HepG2 (cell line): ENCODE results near the gene OXLD1. TPM values are rescaled to one million over a fixed set of nuclear protein-coding genes. Genes with fewer than 3 reads are reported as not detected.

ENCODE experiments used
- CAMTA2 ChIP-seq: sonication (generic); formaldehyde crosslinking; IDR thresholded peaks from 2 replicates; pipeline ENCODE4 v1.4.0; 2020; ENCODE audit warnings: mild to moderate bottlenecking, missing genetic modification reagents, borderline replicate concordance
- DRAP1 ChIP-seq: IDR thresholded peaks from 2 replicates; pipeline ENCODE4 v1.6.1; 2016; ENCODE audit warnings: missing genetic modification reagents, missing compliant biosample characterization
- GMEB1 ChIP-seq: sonication (generic); formaldehyde crosslinking; IDR thresholded peaks from 2 replicates; pipeline ENCODE4 v1.5.1; 2020; ENCODE audit warnings: missing genetic modification reagents, mild to moderate bottlenecking, borderline replicate concordance
- NFYC ChIP-seq: IDR thresholded peaks from 2 replicates; pipeline ENCODE4 v1.6.1; 2016; ENCODE audit warnings: missing genetic modification reagents, missing compliant biosample characterization
- SPEN ChIP-seq: sonication (generic); formaldehyde crosslinking; IDR thresholded peaks from 2 replicates; pipeline ENCODE4 v1.5.1; 2020; ENCODE audit warnings: low read depth, mild to moderate bottlenecking, missing genetic modification reagents
- TEAD3 ChIP-seq: optimal IDR thresholded peaks from 2 replicates; pipeline ENCODE3; 2016; ENCODE audit warnings: borderline replicate concordance
- U2AF1 ChIP-seq: fragments of 200-400 bp; formaldehyde crosslinking; optimal IDR thresholded peaks from 2 replicates; pipeline ENCODE3; 2017; ENCODE audit warnings: mild to moderate bottlenecking, low read depth, low read length
- ZFP82 ChIP-seq: sonication (generic); formaldehyde crosslinking; IDR thresholded peaks from 2 replicates; pipeline ENCODE4 v1.5.1; 2020; ENCODE audit warnings: mild to moderate bottlenecking, missing genetic modification reagents, borderline replicate concordance
- ZNF570 ChIP-seq: sonication (generic); formaldehyde crosslinking; IDR thresholded peaks from 2 replicates; pipeline ENCODE4 v1.4.0; 2020; ENCODE audit warnings: mild to moderate bottlenecking, missing genetic modification reagents, borderline replicate concordance
- ZNF597 ChIP-seq: sonication (generic); formaldehyde crosslinking; IDR thresholded peaks from 2 replicates; pipeline ENCODE4 v1.5.0; 2020; ENCODE audit warnings: missing genetic modification reagents
- ZXDC ChIP-seq: sonication (generic); formaldehyde crosslinking; IDR thresholded peaks from 2 replicates; pipeline ENCODE4 v1.5.0; 2020; ENCODE audit warnings: mild to moderate bottlenecking, missing genetic modification reagents
- polyA plus RNA-seq, 8 experiments: library from polyadenylated mRNA; depleted of rRNA in 3 of 8; stranded (reverse) in 7 of 8; unstranded in 1 of 8; fragments of >200 nt; fragmentation: Illumina TruSeq in 4 of 8; extraction: Trizol in 4 of 8; gene quantifications; 2 replicates each; pipeline versions ENCODE4 v1.2.1 to v1.2.3, GENCODE V29; 2011 to 2016; ENCODE audit warnings: low read depth in 4 of 8, missing spikeins in 1 of 8, mixed read lengths in 1 of 8; ENCODE audit not compliant: insufficient read depth in 1 of 8
- total RNA-seq, 5 experiments: library from RNA; depleted of rRNA; stranded (reverse); fragments of >200 nt; fragmentation: Illumina TruSeq; extraction: Trizol; gene quantifications; 2 replicates each; pipeline ENCODE4 v1.2.3, GENCODE V29; 2016; ENCODE audit warnings: low read depth in 1 of 5
- TF ChIP-seq, protein P1 (sequence below): sonication (generic); formaldehyde crosslinking; IDR thresholded peaks from 2 replicates; pipeline ENCODE4 v1.4.0; 2020; ENCODE audit warnings: missing genetic modification reagents, borderline replicate concordance
- TF ChIP-seq, protein P2 (sequence below), 2 experiments: fragments of 450-650 bp in 1 of 2; sonication (generic) in 1 of 2; formaldehyde crosslinking; IDR thresholded peaks; 2 replicates each; pipeline versions ENCODE4 v1.5.0 to v1.8.0; 2020 to 2022; ENCODE audit warnings: mild to moderate bottlenecking in 1 of 2, missing genetic modification reagents in 1 of 2
- TF ChIP-seq, protein P3 (sequence below): sonication (generic); formaldehyde crosslinking; IDR thresholded peaks from 2 replicates; pipeline ENCODE4 v1.8.0; 2022; ENCODE audit warnings: mild to moderate bottlenecking, missing genetic modification reagents; ENCODE audit not compliant: insufficient replicate concordance

The OXLD1 gene
- total and polyA plus RNA-seq, 2 of the 13 experiments (the other 11 are each of a cell fraction or from before 2014, with no cell fraction given) = 27.1 to 37.5 TPM

- 0 out of 2 replicates have a peak, but pooled peaks have one; percentile 2 for TF ChIP-seq ZXDC (CRISPR knock-in tag)
- no peak for TF ChIP-seq ZNF570
- TF ChIP-seq U2AF1 = no peak
- TF ChIP-seq NFYC (CRISPR knock-in tag) = no peak; the same call in 1 of the 2 replicates
- TF ChIP-seq ZFP82 (CRISPR knock-in tag) = no peak; the same call in 1 of the 2 replicates
- no peak for TF ChIP-seq ZNF597 (CRISPR knock-in tag)
- TF ChIP-seq DRAP1 (CRISPR knock-in tag) = peak; percentile 66; the same call in 1 of the 2 replicates
- TF ChIP-seq, protein P1, sequence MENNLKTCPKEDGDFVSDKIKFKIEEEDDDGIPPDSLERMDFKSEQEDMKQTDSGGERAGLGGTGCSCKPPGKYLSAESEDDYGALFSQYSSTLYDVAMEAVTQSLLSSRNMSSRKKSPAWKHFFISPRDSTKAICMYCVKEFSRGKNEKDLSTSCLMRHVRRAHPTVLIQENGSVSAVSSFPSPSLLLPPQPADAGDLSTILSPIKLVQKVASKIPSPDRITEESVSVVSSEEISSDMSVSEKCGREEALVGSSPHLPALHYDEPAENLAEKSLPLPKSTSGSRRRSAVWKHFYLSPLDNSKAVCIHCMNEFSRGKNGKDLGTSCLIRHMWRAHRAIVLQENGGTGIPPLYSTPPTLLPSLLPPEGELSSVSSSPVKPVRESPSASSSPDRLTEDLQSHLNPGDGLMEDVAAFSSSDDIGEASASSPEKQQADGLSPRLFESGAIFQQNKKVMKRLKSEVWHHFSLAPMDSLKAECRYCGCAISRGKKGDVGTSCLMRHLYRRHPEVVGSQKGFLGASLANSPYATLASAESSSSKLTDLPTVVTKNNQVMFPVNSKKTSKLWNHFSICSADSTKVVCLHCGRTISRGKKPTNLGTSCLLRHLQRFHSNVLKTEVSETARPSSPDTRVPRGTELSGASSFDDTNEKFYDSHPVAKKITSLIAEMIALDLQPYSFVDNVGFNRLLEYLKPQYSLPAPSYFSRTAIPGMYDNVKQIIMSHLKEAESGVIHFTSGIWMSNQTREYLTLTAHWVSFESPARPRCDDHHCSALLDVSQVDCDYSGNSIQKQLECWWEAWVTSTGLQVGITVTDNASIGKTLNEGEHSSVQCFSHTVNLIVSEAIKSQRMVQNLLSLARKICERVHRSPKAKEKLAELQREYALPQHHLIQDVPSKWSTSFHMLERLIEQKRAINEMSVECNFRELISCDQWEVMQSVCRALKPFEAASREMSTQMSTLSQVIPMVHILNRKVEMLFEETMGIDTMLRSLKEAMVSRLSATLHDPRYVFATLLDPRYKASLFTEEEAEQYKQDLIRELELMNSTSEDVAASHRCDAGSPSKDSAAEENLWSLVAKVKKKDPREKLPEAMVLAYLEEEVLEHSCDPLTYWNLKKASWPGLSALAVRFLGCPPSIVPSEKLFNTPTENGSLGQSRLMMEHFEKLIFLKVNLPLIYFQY (CRISPR knock-in tag) = peak; percentile 81; the same call in 1 of the 2 replicates
- TF ChIP-seq, protein P2, sequence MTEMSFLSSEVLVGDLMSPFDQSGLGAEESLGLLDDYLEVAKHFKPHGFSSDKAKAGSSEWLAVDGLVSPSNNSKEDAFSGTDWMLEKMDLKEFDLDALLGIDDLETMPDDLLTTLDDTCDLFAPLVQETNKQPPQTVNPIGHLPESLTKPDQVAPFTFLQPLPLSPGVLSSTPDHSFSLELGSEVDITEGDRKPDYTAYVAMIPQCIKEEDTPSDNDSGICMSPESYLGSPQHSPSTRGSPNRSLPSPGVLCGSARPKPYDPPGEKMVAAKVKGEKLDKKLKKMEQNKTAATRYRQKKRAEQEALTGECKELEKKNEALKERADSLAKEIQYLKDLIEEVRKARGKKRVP (CRISPR knock-in tag; IDR thresholded peaks at IDR 0.05) = peak in 1 of 2 experiments; percentile 49; a peak in 1 of 4 replicates
- no peak for TF ChIP-seq TEAD3
- TF ChIP-seq CAMTA2 = peak; percentile 76
- TF ChIP-seq SPEN (CRISPR knock-in tag) = peak; percentile 83
- TF ChIP-seq GMEB1 (CRISPR knock-in tag) = peak; percentile 90
- TF ChIP-seq, protein P3, sequence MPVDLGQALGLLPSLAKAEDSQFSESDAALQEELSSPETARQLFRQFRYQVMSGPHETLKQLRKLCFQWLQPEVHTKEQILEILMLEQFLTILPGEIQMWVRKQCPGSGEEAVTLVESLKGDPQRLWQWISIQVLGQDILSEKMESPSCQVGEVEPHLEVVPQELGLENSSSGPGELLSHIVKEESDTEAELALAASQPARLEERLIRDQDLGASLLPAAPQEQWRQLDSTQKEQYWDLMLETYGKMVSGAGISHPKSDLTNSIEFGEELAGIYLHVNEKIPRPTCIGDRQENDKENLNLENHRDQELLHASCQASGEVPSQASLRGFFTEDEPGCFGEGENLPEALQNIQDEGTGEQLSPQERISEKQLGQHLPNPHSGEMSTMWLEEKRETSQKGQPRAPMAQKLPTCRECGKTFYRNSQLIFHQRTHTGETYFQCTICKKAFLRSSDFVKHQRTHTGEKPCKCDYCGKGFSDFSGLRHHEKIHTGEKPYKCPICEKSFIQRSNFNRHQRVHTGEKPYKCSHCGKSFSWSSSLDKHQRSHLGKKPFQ (CRISPR knock-in tag) = no peak
Observed at GRCh38 chr17:81713556-81714411, 47.4 kb upstream of the OXLD1 start (continued).
